Vagina (tissue), 2 donors: ENCODE measurements around the gene ICOSLG. TPM values are rescaled to one million over a fixed set of nuclear protein-coding genes. Genes with fewer than 3 reads are reported as not detected.
"Not testable (repeated sequence)": the region's sequence is repeated elsewhere in the genome, so short reads cannot be mapped to it uniquely, and the experiment has no call there.

ENCODE experiments used
- DNase-seq, 2 donors: peaks; one replicate each; pipeline ENCODE4 v3.0.0-alpha.2; 2017; ENCODE audit errors: extremely low spot score in 2 of 2
- H3K27ac ChIP-seq: fragments of 200-600 bp; sonication (generic); one replicate; pipeline ENCODE4 v1.5.1; 2019
- H3K27me3 ChIP-seq: fragments of 200-600 bp; sonication (generic); one replicate; pipeline ENCODE4 v1.5.1; 2019
- H3K36me3 ChIP-seq, 2 donors: fragments of 200-600 bp; sonication (generic); one replicate each; pipeline ENCODE4 v1.5.1; 2017 to 2019
- H3K4me1 ChIP-seq: fragments of 200-600 bp; sonication (generic); one replicate; pipeline ENCODE4 v1.5.1; 2019
- H3K4me3 ChIP-seq, 2 donors: fragments of 200-600 bp; sonication (generic); 1 replicate in 1 of 2; 2 replicates in 1 of 2; pipeline ENCODE4 v1.5.1; 2016 to 2019
- H3K9me3 ChIP-seq: fragments of 200-600 bp; sonication (generic); one replicate; pipeline ENCODE4 v1.5.1; 2019
- intact Hi-C: fragments of 100-400 bp; cut with DNase I; formaldehyde crosslinking; loops from one replicate; pipeline ENCODE4 v1.15.1; 2023
- total RNA-seq: library from RNA; depleted of rRNA; stranded (reverse); fragments of >200 nt; gene quantifications from one replicate; pipeline ENCODE4 v1.2.3, GENCODE V29; 2016

ICOSLG gene
- total RNA-seq, 1 donor from 2014 or later: 6.4 TPM

DNA sequence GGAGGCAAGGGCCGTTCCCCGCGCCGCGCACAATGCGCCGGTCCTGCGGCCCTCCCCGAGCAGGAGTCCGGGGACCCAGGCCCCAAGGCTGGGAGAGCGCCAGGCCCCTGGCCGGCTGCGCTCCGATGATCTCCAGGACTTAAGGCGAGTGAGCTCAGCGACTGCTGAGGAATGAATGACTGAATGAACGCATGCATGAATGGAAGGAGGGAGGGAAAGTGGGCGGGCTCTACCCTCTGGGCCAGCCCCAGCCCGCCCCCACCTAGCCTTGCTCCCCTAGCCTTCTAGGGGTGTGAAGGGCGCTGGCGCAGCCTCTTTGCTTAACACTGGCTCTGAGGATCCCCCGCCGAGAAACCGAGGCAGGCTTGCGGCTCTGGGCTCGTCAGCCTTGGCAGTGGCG, 538 bp upstream of the ICOSLG start:
- H3K36me3 ChIP-seq, DNase-seq, H3K9me3 ChIP-seq, H3K27ac ChIP-seq, H3K27me3 ChIP-seq, H3K4me1 ChIP-seq, H3K4me3 ChIP-seq, intact Hi-C loops: not testable (repeated sequence)

DNA sequence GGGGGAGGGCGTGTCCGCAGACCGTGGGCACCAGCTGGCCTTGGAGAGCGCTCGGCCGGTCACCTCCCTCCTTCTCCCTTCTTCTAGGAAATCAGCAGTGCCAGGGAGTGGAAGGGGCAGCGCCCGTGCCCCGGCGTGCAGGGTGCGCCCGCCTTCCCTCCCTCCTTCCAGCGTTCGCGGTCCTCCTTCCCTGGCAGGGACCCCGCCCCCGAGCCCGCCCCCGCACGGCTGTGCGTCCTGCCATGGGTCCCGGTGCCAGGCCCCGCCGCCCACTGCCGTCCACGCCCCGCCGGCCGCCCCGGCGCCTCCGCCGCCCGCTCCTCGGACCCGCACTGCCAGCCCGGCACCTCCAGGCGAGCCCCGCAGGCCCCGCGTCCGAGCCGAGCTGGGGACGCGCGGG, 390 bp downstream of the ICOSLG start:
- not testable (repeated sequence) for H3K27ac ChIP-seq, DNase-seq

DNA sequence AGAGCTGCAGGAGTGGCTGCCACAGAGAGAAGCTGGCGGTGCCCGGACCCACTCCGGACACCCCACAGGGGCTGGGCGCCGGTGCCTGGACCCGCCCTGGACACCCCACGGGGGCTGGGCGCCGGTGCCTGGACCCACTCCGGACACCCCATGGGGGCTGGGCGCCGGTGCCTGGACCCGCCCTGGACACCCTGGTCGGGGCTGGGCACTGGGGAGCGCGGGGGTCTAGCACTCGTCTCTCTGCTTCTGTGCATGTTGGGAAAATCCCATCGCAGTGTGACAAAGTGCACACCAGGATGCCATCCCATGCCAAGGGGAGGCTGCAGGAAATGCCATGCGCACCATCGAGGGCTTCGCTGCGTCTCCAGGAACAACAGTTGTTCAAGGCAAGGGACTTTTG, 11.2 kb downstream of the ICOSLG start:
- DNase-seq: not testable (repeated sequence)

More for the DNA sequence above, 390 bp downstream of the ICOSLG start:
- H3K4me3 ChIP-seq, H3K36me3 ChIP-seq, H3K9me3 ChIP-seq, H3K27me3 ChIP-seq, intact Hi-C loops, H3K4me1 ChIP-seq: not testable (repeated sequence)

DNA sequence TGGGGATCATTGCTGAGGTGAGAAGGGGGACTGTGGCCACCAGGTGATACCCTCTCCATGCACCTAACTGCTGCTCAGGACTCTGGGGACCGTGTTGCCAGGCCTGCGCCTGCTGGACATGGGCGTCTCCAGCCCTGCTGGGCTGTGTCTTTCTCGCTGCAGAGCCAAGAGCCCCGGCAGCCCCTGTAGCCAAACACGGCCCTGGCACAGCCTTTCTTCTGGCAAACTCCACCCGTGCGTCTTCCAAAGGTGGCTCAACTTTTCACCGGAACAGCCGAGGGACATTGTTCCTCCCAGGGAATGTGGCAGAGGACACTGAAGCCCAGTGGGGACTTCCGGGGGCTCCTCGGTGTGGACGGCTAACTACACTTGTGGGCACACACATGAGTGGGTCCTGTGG, 12.6 kb downstream of the ICOSLG start:
- H3K9me3 ChIP-seq, H3K4me1 ChIP-seq, intact Hi-C loops, DNase-seq, H3K27ac ChIP-seq, H3K36me3 ChIP-seq, H3K4me3 ChIP-seq, H3K27me3 ChIP-seq: not testable (repeated sequence)

More for the DNA sequence above, 11.2 kb downstream of the ICOSLG start:
- H3K4me3 ChIP-seq, H3K4me1 ChIP-seq, H3K27ac ChIP-seq, H3K27me3 ChIP-seq, intact Hi-C loops, H3K9me3 ChIP-seq, H3K36me3 ChIP-seq: not testable (repeated sequence)

DNA sequence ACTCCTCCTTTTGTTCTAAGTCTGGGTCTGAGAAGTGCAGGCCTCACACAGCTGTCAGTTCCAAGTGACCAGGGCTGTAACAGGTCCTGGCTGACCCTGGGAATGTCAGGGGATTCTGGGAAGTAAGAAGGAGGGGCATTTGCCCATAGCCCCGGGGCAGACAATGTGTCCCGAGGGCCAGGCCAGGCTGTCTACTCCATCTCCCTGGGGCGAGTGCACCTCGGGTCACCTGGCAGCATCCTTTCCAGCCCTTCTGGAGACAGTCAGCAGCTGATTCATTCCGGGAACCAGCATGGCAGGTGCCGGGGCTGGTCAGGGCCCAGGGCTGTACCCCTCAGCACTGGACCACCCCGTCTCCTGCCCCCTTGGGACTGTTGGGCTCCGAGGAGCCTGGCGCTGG, 13.1 kb downstream of the ICOSLG start:
- H3K36me3 ChIP-seq, H3K27me3 ChIP-seq, H3K4me3 ChIP-seq, H3K9me3 ChIP-seq, H3K27ac ChIP-seq, intact Hi-C loops, DNase-seq, H3K4me1 ChIP-seq: not testable (repeated sequence)

DNA sequence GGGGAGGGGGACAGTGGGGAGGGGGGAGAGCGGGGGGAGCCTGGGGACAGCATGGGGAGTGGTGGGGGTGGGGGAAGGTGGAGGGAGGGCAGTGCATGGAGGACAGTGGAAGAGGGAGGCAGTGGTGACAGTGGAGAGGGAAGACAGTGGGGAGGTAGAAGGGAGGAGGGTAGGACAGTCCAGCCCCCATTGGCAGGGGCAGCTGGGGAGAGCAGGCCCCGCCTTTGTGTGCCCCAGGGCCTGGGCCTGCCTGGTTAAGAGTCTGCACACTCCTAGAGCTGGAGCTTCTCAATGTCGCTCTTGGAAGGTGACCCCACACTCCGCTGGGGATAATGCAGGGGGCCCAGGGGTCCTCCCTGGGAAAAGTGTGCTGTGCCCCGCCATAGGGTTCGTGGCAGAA, 15.1 kb downstream of the ICOSLG start:
- H3K27ac ChIP-seq, H3K27me3 ChIP-seq, H3K4me3 ChIP-seq, H3K36me3 ChIP-seq, DNase-seq, H3K4me1 ChIP-seq, intact Hi-C loops, H3K9me3 ChIP-seq: not testable (repeated sequence)

DNA sequence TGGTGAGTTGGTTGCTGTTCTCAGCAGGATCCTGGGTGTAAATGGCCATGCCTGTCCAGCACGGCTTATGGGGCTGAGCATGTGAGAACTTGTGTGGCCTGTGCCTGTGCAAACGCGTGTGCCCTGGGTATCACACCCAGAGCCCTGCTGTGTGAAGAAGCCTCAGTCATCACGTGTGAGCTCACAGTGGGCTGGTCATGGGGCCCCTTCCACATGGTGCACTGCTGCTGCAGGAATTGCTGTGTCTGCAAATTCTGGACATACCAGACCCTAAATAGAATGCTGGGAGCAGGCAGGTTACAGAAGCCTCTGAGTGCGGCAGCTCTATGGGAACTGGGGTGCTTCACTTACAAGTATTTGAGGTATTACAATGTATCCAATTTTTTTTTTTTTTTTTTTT, 17.4 kb downstream of the ICOSLG start:
- H3K27me3 ChIP-seq, H3K4me1 ChIP-seq, H3K36me3 ChIP-seq, DNase-seq, H3K27ac ChIP-seq, H3K4me3 ChIP-seq, intact Hi-C loops, H3K9me3 ChIP-seq: not testable (repeated sequence)

DNA sequence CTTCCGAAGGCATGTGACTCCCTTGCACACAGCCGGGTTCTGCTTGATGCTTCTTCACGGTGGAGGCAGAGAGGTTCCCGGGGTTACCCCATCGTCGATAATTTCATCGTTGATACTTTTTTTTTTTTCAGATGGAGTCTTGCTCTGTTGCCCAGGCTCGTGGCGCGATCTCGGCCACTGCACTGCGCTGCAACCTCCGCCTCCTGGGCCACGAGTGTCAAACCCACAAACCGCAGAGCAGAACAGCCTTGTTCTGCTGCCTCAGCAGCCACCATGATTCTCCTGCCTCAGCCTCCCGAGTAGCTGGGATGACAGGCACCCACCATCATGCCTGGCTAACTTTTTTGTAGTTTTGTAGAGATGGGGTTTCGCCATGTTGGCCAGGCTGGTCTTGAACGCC, 20.1 kb downstream of the ICOSLG start:
- intact Hi-C loops, H3K9me3 ChIP-seq, H3K27me3 ChIP-seq, H3K4me3 ChIP-seq, H3K4me1 ChIP-seq, DNase-seq, H3K27ac ChIP-seq, H3K36me3 ChIP-seq: not testable (repeated sequence)

DNA sequence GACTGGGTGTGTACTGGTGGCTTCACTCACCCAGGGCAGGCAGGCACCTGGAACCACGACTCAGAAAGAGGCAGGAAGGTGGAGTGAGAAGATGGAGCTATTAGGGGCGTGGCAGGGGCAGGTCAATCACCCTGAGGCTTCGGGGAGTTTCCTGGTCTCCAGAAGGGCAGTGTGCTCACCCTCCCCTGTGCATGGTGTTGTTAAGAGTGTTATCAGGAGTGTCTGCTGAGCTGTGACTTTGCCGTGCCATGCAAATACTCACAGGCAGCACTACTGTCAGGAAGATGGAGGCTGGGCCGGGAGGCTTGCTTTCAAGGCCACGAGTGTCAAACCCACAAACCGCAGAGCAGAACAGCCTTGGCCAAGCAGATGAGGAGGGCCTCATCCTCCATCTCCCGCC, 22.3 kb downstream of the ICOSLG start:
- H3K36me3 ChIP-seq, H3K4me3 ChIP-seq, H3K27me3 ChIP-seq, DNase-seq, H3K4me1 ChIP-seq, intact Hi-C loops, H3K9me3 ChIP-seq, H3K27ac ChIP-seq: not testable (repeated sequence)

DNA sequence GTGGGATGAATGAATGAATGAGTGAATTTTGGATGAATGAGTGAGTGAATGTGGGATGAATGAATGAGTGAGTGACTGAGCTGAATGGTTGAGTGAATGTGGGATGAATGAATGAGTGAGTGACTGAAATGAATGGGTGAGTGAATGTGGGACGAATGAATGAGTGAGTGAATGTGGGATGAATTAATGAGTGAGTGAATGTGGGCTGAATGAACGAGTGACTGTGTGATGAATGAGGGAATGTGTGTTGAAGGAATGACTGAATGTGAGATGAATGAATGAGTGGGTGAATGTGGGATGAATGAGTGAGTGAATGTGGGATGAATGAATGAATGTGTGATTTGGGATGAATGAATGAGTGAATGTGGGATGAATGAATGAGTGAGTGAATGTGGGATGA, 28.8 kb downstream of the ICOSLG start:
- H3K4me3 ChIP-seq, intact Hi-C loops, H3K27ac ChIP-seq, H3K9me3 ChIP-seq, H3K36me3 ChIP-seq, DNase-seq, H3K27me3 ChIP-seq, H3K4me1 ChIP-seq: not testable (repeated sequence)

DNA sequence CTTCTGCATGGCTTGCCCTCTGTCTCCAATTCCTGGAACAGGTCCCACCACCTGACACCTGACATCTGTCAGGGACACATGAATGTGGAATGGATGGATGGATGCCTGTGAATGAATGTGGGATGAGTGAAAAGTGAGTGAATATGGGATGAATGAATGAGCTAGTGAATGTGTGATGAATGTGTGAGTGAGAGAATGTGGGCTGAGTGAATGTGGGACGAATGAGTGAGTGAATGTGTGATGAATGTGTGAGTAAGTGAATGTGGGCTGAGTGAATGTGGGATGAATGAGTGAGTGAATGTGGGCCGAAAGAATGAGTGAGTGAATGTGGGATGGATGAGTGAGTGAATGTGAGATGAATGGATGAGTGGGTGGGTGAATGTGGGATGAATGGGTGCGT, 29.2 kb downstream of the ICOSLG start:
- DNase-seq, H3K27me3 ChIP-seq, intact Hi-C loops, H3K36me3 ChIP-seq, H3K4me3 ChIP-seq, H3K27ac ChIP-seq, H3K9me3 ChIP-seq, H3K4me1 ChIP-seq: not testable (repeated sequence)

DNA sequence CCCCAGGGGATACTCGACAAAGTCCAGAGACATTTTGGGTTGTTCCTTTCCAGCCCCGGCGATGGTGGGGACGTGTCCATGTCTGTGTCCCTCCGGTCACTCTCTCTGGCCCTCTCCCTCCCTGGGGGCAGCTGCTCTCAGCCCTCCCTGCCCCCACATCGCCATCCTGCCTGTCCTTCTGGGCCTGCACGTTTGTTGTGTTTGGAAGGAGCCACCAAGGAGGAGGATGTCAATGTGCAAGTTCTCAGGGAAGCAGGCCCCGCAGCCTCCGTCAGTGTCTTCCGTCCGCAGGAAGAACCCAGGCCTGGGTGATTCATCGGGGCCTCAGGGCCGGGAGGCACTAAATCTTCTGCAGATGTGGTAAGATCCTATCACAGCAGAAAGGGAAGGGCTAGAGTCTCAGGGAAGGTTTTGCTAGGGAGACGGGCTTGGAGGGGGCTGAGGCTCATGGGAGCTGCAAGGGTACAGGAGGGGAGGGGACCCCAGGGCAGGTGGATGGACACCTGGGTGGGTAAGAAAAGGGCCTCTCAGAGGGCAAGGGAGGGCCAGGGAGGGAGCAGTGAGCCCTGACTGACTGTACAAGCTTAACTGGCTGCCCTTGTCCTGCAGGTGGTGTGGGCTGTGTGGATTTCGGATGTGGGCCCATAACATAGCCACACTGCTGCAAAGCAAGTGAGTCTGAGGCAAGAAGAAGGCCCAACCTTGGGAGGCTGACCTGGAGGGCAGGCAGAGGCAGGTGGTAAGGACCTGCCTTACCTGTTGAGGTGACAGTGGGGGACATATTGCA, 32.7 kb downstream of the ICOSLG start:
- H3K36me3 ChIP-seq, H3K4me3 ChIP-seq, DNase-seq, H3K9me3 ChIP-seq, intact Hi-C loops, H3K27me3 ChIP-seq, H3K4me1 ChIP-seq, H3K27ac ChIP-seq: not testable (repeated sequence)

DNA sequence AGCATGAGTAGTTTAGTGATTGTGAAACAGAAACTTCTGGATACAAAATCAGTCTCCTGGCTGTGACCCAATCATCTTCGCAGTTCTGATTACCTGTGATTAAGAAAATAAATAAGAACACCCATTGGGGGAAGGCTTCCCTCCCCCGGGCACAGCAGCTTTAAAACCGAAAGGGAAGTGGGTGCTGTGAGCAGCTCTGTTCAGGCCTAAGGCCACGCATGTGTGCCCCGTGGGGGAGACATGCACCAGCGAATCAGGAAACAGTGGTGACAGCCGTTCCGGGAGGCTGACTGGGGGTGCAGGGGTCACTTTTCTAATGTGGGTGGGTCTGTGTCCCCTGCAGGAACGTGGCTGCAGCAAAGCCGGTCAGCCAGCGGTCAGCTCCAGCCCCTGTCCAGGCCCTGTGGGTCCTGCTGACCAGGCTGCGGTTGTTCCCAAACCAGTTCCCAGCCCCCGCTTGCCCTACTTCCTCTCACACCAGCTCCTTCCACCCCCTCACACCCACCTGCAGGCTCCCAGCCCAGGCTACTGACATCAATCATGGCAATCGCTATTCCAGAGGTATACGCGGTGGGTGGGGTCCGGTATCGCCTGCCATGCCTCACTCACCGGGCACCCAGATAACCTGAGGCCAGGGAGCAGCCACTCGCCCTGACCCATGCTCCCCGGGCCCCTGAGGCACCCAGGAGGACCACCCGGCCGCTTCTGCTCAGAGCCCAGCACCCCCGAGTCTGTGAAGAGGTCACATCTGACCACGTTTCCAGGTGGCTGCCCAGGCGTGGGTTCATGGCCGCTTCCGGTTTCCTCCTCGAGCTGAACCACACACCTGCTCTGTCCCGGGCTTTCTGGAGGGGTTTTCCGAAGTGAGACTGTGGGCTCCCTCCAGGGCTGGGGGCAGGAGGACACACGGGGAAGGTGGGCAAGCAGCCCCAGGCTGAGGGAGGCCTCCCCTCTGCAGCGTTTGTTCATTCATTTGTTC, 33.8 kb downstream of the ICOSLG start:
- intact Hi-C loops, H3K4me1 ChIP-seq, H3K27ac ChIP-seq, H3K4me3 ChIP-seq, H3K36me3 ChIP-seq, DNase-seq, H3K27me3 ChIP-seq, H3K9me3 ChIP-seq: not testable (repeated sequence)
